Renal cortex interstitium (tissue), 11 donors: ENCODE data around the gene ELP2. TPM values are rescaled to one million over a fixed set of nuclear protein-coding genes. Genes with fewer than 3 reads are reported as not detected.
A peak's percentile ranks its signal among the peaks of the same experiment; 100 is the strongest.
"Not testable (repeated sequence)": the region's sequence is repeated elsewhere in the genome, so short reads cannot be mapped to it uniquely, and the experiment has no call there.

Source experiments
- DNase-seq, 11 donors: peaks; one replicate each; pipeline ENCODE4 v3.0.0-alpha.2; 2013; ENCODE audit warnings: low read depth in 9 of 11, low spot score in 4 of 11; ENCODE audit errors: extremely low read depth in 1 of 11
- polyA plus RNA-seq, 3 donors: library from polyadenylated mRNA; unstranded; fragments of 120-200 nt; gene quantifications; one replicate each; pipeline ENCODE4 v1.2.1, GENCODE V29; 2013; ENCODE audit not compliant: insufficient read length in 3 of 3

ELP2 gene
- polyA plus RNA-seq, 3 donors: 83.7 to 140 (median 126) TPM

GRCh38 chr18:36199691-36200295 is 70.1 kb downstream of the ELP2 start:
- no peak for DNase-seq

- no peak for DNase-seq
Observed at GRCh38 chr18:36200354-36200771, 70.7 kb downstream of the ELP2 start.

- DNase-seq: no peak
Observed at GRCh38 chr18:36201765-36202164, 72.1 kb downstream of the ELP2 start.

- no peak for DNase-seq
Observed at GRCh38 chr18:36203360-36203895, 73.7 kb downstream of the ELP2 start.

GRCh38 chr18:36205166-36205565 is 75.5 kb downstream of the ELP2 start:
- DNase-seq: no peak

- DNase-seq: no peak
Observed at GRCh38 chr18:36207303-36207702, 77.6 kb downstream of the ELP2 start.

GRCh38 chr18:36207969-36208368 is 78.3 kb downstream of the ELP2 start:
- DNase-seq: not testable (repeated sequence)

GRCh38 chr18:36211612-36212065 is 81.9 kb downstream of the ELP2 start:
- no peak for DNase-seq

- DNase-seq: peak in 2 of 11 donors; percentile 2 to 5
Observed at GRCh38 chr18:36212301-36213171, 82.8 kb downstream of the ELP2 start.

GRCh38 chr18:36214811-36215210 is 85.1 kb downstream of the ELP2 start:
- no peak for DNase-seq

- no peak for DNase-seq
Observed at GRCh38 chr18:36215577-36215976, 85.9 kb downstream of the ELP2 start.

- DNase-seq: no peak
Observed at GRCh38 chr18:36217348-36217747, 87.6 kb downstream of the ELP2 start.

- DNase-seq: no peak
Observed at GRCh38 chr18:36229188-36229587, 99.5 kb downstream of the ELP2 start.

Other genes starting within 250 kb of the ELP2 start
- 10 to 100 TPM; 61.3 to 72.3 (median 69.9) TPM for gene RPRD1A, start 62.3 kb upstream of the ELP2 start, polyA plus RNA-seq
- 10 to 100 TPM; 72.8 to 83.8 (median 76.0) TPM for gene SLC39A6, start 559 bp upstream of the ELP2 start, polyA plus RNA-seq
- gene MOCOS, start 57.6 kb downstream of the ELP2 start, polyA plus RNA-seq: 1 to 10 TPM in 1 of 3 donors, under 1 TPM in 2; 0.75 to 1.8 (median 0.92) TPM
- gene FHOD3, start 167.8 kb downstream of the ELP2 start, polyA plus RNA-seq: 10 to 100 TPM; 35.3 to 48.8 (median 40.1) TPM